Activated CD4-positive, alpha-beta T cell treated with anti-CD3 and anti-CD28 coated beads, Interleukin-2, Interleukin-4, amounts not matched to agents 100 ng/mL and 50 ng/mL, durations not matched to agents 16 hours and 8 hours (primary cell): Measurements from ENCODE around the gene ACOXL.
"Not testable (repeated sequence)": the region's sequence is repeated elsewhere in the genome, so short reads cannot be mapped to it uniquely, and the experiment has no call there.

ENCODE experiments used
- DNase-seq: peaks from one replicate; pipeline ENCODE4 v3.0.0-alpha.2; 2020; ENCODE audit warnings: low spot score

ACOXL gene

GRCh38 chr2:110732422-110733413 is at the start of gene ACOXL:
TSS of gene ACOXL (plus strand) at chr2:110732573. CDS start at chr2:110768390, 35,817 bp downstream.
- DNase-seq = no peak

- DNase-seq = no peak
These were observed 49.5 kb upstream of the ACOXL start for GRCh38 chr2:110682872-110683271.

GRCh38 chr2:110687775-110688484 is 44.4 kb upstream of the ACOXL start:
- not testable (repeated sequence) for DNase-seq

- DNase-seq = no peak
These were observed 43.7 kb upstream of the ACOXL start for GRCh38 chr2:110688594-110689091.

GRCh38 chr2:110690083-110690965 is 42.0 kb upstream of the ACOXL start:
- no peak for DNase-seq

GRCh38 chr2:110691612-110692258 is 40.6 kb upstream of the ACOXL start:
- no peak for DNase-seq

GRCh38 chr2:110695146-110695898 is 37.1 kb upstream of the ACOXL start:
- DNase-seq = not testable (repeated sequence)

- not testable (repeated sequence) for DNase-seq
These were observed 34.1 kb upstream of the ACOXL start for GRCh38 chr2:110698253-110698652.

GRCh38 chr2:110702514-110703380 is 29.6 kb upstream of the ACOXL start:
- DNase-seq = no peak

- DNase-seq = no peak
These were observed 24.9 kb upstream of the ACOXL start for GRCh38 chr2:110707386-110707965.

GRCh38 chr2:110708455-110708854 is 23.9 kb upstream of the ACOXL start:
- DNase-seq = no peak

GRCh38 chr2:110712737-110713136 is 19.6 kb upstream of the ACOXL start:
- no peak for DNase-seq

GRCh38 chr2:110713513-110714362 is 18.6 kb upstream of the ACOXL start:
- DNase-seq = peak; percentile 2

- DNase-seq = no peak
These were observed 17.7 kb upstream of the ACOXL start for GRCh38 chr2:110714452-110715224.

- DNase-seq = no peak
These were observed 15.3 kb upstream of the ACOXL start for GRCh38 chr2:110716959-110717645.

- DNase-seq = no peak
These were observed 14.6 kb upstream of the ACOXL start for GRCh38 chr2:110717734-110718133.

- no peak for DNase-seq
These were observed 14.0 kb upstream of the ACOXL start for GRCh38 chr2:110718382-110718781.
